Rectal smooth muscle tissue (tissue), 1 donor: ENCODE results near the gene LBX1.
"Not testable (repeated sequence)": the region's sequence is repeated elsewhere in the genome, so short reads cannot be mapped to it uniquely, and the experiment has no call there.

Source experiments
- H3K27ac ChIP-seq: one replicate; pipeline ENCODE4 v1.7.0; 2013; ENCODE audit warnings: low read depth, low read length, inconsistent platforms
- H3K27me3 ChIP-seq: one replicate; pipeline ENCODE4 v1.7.0; 2013; ENCODE audit warnings: low read length; ENCODE audit not compliant: control insufficient read depth, insufficient read depth
- H3K36me3 ChIP-seq: one replicate; pipeline ENCODE4 v1.7.0; 2013; ENCODE audit warnings: low read length; ENCODE audit not compliant: control insufficient read depth, insufficient read depth
- H3K4me1 ChIP-seq: one replicate; pipeline ENCODE4 v1.7.0; 2013; ENCODE audit warnings: low read length; ENCODE audit not compliant: control insufficient read depth, insufficient read depth
- H3K4me3 ChIP-seq: one replicate; pipeline ENCODE4 v1.7.0; 2013; ENCODE audit warnings: low read length
- H3K9ac ChIP-seq: one replicate; pipeline ENCODE4 v1.7.0; 2013; ENCODE audit warnings: low read length

LBX1 gene

GRCh38 chr10:101207026-101207425 is 22.2 kb downstream of the LBX1 start:
- Histone ChIP-seq H3K4me1 (no peaks in the 10 kb centered on the region), H3K27ac (no peak overlapping the region), H3K27me3 (peaks cover 21% of the 10 kb centered on the region), H3K9ac (no peak overlapping the region), H3K36me3 (no peaks in the 10 kb centered on the region), H3K4me3 (no peak overlapping the region)

GRCh38 chr10:101202667-101203066 is 26.6 kb downstream of the LBX1 start:
- H3K9ac ChIP-seq, H3K4me3 ChIP-seq, H3K36me3 ChIP-seq, H3K4me1 ChIP-seq, H3K27ac ChIP-seq, H3K27me3 ChIP-seq: not testable (repeated sequence)

- not testable (repeated sequence) for H3K27ac ChIP-seq, H3K4me3 ChIP-seq, H3K4me1 ChIP-seq, H3K36me3 ChIP-seq, H3K9ac ChIP-seq, H3K27me3 ChIP-seq
These were observed 30.8 kb downstream of the LBX1 start for GRCh38 chr10:101198326-101198977.

DNA sequence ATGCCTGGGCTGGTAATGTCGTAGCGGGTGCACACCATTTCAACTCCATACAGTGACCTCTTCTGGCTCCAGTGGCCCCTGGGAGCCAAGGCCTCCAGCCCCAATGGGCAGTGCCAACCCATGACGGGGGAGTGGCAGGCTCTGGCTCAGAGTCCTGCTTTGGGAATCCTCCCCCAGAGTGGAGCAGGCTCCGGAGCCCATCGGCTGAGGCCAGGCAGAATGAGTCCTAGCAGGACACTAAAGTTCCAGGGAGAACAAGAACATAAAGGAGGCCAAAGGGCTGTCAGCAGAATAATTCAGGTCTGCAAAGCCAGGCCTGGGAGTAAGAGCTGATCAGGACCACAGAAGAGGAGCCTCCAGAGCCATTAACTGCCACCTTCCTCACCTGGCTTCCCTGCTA is 33.3 kb downstream of the LBX1 start:
- no peak overlapping the region for H3K4me3 ChIP-seq
- no peaks in the 10 kb centered on the region for H3K27me3 ChIP-seq
- H3K9ac ChIP-seq: no peak overlapping the region
- no peak overlapping the region for H3K27ac ChIP-seq
- no peaks in the 10 kb centered on the region for H3K36me3 ChIP-seq
- no peaks in the 10 kb centered on the region for H3K4me1 ChIP-seq

DNA sequence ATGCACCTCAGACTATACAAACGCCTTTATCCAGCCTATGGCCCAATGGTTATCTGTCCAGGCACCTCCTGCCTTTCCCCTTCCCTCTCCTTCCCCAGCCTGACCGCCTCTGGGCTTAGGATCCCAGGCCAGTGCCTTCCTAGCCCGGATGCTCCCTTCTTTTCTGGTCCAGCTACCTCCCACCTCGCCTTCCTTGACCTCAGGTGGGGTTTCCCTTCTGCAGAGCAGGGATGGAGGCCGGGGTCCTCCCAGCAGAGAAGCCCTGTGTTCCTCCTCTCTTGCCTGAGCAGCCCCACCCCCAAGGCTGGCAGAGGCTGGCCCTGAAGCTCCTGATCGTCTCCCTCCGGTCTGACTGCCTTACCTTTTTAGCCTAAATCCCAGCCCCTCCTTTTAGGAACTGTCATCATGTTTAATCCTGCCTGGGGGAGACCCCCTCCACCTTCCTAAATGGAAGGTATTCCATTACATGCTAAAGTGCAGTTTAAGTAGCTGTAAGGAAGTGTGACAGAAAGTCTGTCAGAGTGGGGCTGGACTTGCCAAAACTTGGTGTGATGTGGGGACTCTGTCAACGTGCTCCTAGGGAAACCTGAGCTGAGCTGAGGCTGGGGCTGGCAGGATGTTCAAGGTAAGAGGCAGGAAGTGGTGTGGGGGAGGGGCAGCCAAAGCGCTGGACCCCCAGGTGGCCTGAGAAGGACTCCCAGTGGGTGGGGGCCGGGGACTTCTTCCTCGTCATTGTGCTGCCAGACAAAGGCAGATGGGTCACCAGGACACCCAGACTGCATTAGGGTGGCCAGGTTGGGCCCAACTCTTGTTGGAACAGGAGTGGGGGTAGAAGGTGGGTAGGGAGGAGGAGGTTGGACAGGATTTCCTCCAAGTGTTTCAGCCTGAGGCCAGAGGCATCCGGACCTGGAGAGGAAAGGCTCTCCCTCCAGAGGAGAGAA is 39.5 kb downstream of the LBX1 start:
- Histone ChIP-seq H3K4me3 (no peak overlapping the region), H3K4me1 (no peaks in the 10 kb centered on the region), H3K27me3 (no peaks in the 10 kb centered on the region), H3K27ac (no peak overlapping the region), H3K36me3 (no peaks in the 10 kb centered on the region), H3K9ac (no peak overlapping the region)

- H3K9ac ChIP-seq: no peak overlapping the region
- no peaks in the 10 kb centered on the region for H3K4me1 ChIP-seq
- no peaks in the 10 kb centered on the region for H3K36me3 ChIP-seq
- no peak overlapping the region for H3K4me3 ChIP-seq
- no peak overlapping the region for H3K27ac ChIP-seq
- no peaks in the 10 kb centered on the region for H3K27me3 ChIP-seq
These were observed 40.3 kb downstream of the LBX1 start for GRCh38 chr10:101188942-101189341.

GRCh38 chr10:101183458-101184183 is 45.6 kb downstream of the LBX1 start:
- H3K36me3 ChIP-seq: no peaks in the 10 kb centered on the region
- H3K4me3 ChIP-seq: no peak overlapping the region
- no peaks in the 10 kb centered on the region for H3K4me1 ChIP-seq
- no peak overlapping the region for H3K27ac ChIP-seq
- H3K9ac ChIP-seq: no peak overlapping the region
- H3K27me3 ChIP-seq: no peaks in the 10 kb centered on the region

DNA sequence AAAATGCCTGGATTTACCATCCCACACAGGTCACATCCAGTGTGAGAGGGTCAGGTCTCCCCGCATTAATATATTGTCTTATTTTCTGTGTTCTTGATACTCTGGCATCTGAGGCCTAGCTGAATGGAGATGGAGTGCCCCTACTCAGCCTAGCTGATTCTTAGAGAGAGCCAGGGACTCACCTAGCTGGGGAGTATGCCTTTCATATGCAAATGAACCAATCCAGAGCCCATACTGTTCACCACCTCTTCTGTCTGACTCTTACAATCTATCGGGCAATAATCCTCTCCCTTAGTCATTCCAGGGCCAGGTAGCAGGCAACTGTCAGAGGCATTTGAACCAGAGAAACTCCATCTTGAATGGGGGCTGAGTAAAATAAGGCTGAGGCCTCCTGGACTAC is 46.3 kb downstream of the LBX1 start:
- Histone ChIP-seq H3K4me3 (no peak overlapping the region), H3K9ac (no peak overlapping the region), H3K27me3 (no peaks in the 10 kb centered on the region), H3K27ac (no peak overlapping the region), H3K36me3 (no peaks in the 10 kb centered on the region), H3K4me1 (no peaks in the 10 kb centered on the region)
